T follicular helper cell (primary cell): ENCODE measurements around the gene MMP7.

Experiments
- DNase-seq: peaks from one replicate; pipeline ENCODE4 v3.0.0-alpha.2; 2020; ENCODE audit warnings: low read depth

Gene MMP7

GRCh38 chr11:102494216-102494615 is 36.3 kb downstream of the MMP7 start:
- no peak for DNase-seq

GRCh38 chr11:102493524-102493923 is 37.0 kb downstream of the MMP7 start:
- no peak for DNase-seq

GRCh38 chr11:102491969-102492368 is 38.6 kb downstream of the MMP7 start:
- no peak for DNase-seq

- DNase-seq, result no peak
Measured at GRCh38 chr11:102489186-102490145, 41.1 kb downstream of the MMP7 start.

- no peak for DNase-seq
Measured at GRCh38 chr11:102488208-102488607, 42.3 kb downstream of the MMP7 start.

GRCh38 chr11:102487214-102487613 is 43.3 kb downstream of the MMP7 start:
- no peak for DNase-seq

GRCh38 chr11:102486584-102486983 is 44.0 kb downstream of the MMP7 start:
- no peak for DNase-seq

GRCh38 chr11:102485095-102485722 is 45.3 kb downstream of the MMP7 start:
- DNase-seq, result no peak

GRCh38 chr11:102482433-102482832 is 48.1 kb downstream of the MMP7 start:
- no peak for DNase-seq

GRCh38 chr11:102479733-102480132 is 50.8 kb downstream of the MMP7 start:
- no peak for DNase-seq

GRCh38 chr11:102478673-102479299 is 51.8 kb downstream of the MMP7 start:
- DNase-seq, result no peak

- no peak for DNase-seq
Measured at GRCh38 chr11:102476812-102477211, 53.7 kb downstream of the MMP7 start.

- DNase-seq, result no peak
Measured at GRCh38 chr11:102476069-102476468, 54.5 kb downstream of the MMP7 start.

- no peak for DNase-seq
Measured at GRCh38 chr11:102473543-102473942, 57.0 kb downstream of the MMP7 start.

- no peak for DNase-seq
Measured at GRCh38 chr11:102472127-102472526, 58.4 kb downstream of the MMP7 start.

GRCh38 chr11:102471474-102471873 is 59.1 kb downstream of the MMP7 start:
- no peak for DNase-seq
